Esophagus squamous epithelium (tissue), 5 donors: Measurements from ENCODE around the gene MED15. TPM values are rescaled to one million over a fixed set of nuclear protein-coding genes. Genes with fewer than 3 reads are reported as not detected.
"Not testable (repeated sequence)": the region's sequence is repeated elsewhere in the genome, so short reads cannot be mapped to it uniquely, and the experiment has no call there.

Source experiments
- DNase-seq: peaks from one replicate; lab custom pipeline; 2025; lab: John Stamatoyannopoulos, UW
- H3K27ac ChIP-seq, 4 donors: fragments of 200-600 bp; sonication (generic); one replicate each; pipeline ENCODE4 v1.5.1; 2016 to 2019; ENCODE audit warnings: mild to moderate bottlenecking in 1 of 4
- H3K27me3 ChIP-seq, 4 donors: fragments of 200-600 bp; sonication (generic); 1 replicate in 3 of 4; 2 replicates in 1 of 4; pipeline versions ENCODE4 v1.5.1 to v1.6.0; 2017 to 2021; ENCODE audit warnings: antibody characterized with exemption in 1 of 4
- H3K36me3 ChIP-seq, 3 donors: fragments of 200-600 bp; sonication (generic); one replicate each; pipeline ENCODE4 v1.5.1; 2016 to 2019
- H3K4me1 ChIP-seq, 3 donors: fragments of 200-600 bp; sonication (generic); one replicate each; pipeline ENCODE4 v1.5.1; 2017 to 2019
- H3K4me3 ChIP-seq, 4 donors: fragments of 200-600 bp; sonication (generic); 1 replicate in 3 of 4; 2 replicates in 1 of 4; pipeline ENCODE4 v1.5.1; 2016 to 2019; ENCODE audit warnings: mild to moderate bottlenecking in 2 of 4, moderate library complexity in 1 of 4
- H3K9me3 ChIP-seq, 3 donors: fragments of 200-600 bp; sonication (generic); one replicate each; pipeline ENCODE4 v1.5.1; 2016 to 2019
- CTCF ChIP-seq, 6 experiments: fragments of 450-650 bp in 4 of 6; fragments of 200-600 bp in 2 of 6; sonication (generic) in 2 of 6; IDR thresholded peaks; one replicate each; pipeline ENCODE4 v1.5.1; 2016 to 2019; ENCODE audit warnings: antibody characterized with exemption in 6 of 6, mild to moderate bottlenecking in 4 of 6, moderate library complexity in 4 of 6
- POLR2A ChIP-seq, 4 donors: fragments of 450-650 bp; IDR thresholded peaks; one replicate each; pipeline ENCODE4 v1.6.1; 2017; ENCODE audit warnings: antibody characterized with exemption in 4 of 4, mild to moderate bottlenecking in 4 of 4, moderate library complexity in 3 of 4
- WGBS, 2 donors: methylation state at CpG; one replicate each; pipeline ENCODE4 v1.1.5; 2018; 5-methylcytosine and 5-hydroxymethylcytosine counted together
- intact Hi-C: fragments of 100-400 bp; cut with DNase I; formaldehyde crosslinking; loops from one replicate; pipeline ENCODE4 v1.15.0; 2022
- total RNA-seq, 4 donors: library from RNA; depleted of rRNA; stranded (reverse); fragments of >200 nt; gene quantifications; one replicate each; pipeline ENCODE4 v1.1.0, GENCODE V29; 2016
- donor health status: DM: yes; HTN: yes; CAD: no.

MED15 gene
- total RNA-seq, 4 donors from 2014 or later, result 31.6 to 51.4 (median 46.1) TPM

GRCh38 chr22:20475115-20475436 is 32.3 kb upstream of the MED15 start:
- no peak for TF ChIP-seq CTCF (IDR thresholded peaks at IDR 0.05)
- no peak for TF ChIP-seq POLR2A (IDR thresholded peaks at IDR 0.05)
- no peak for DNase-seq
- Histone ChIP-seq H3K27me3 (no peaks in the 10 kb centered on the region), H3K27ac (no peak overlapping the region), H3K36me3 (peaks cover 0 to 16% (median 0%) of the 10 kb centered on the region in 3 donors), H3K9me3 (no peaks in the 10 kb centered on the region), H3K4me1 (peaks cover 0 to 12% (median 3%) of the 10 kb centered on the region in 3 donors), H3K4me3 (no peak overlapping the region)
- intact Hi-C loops, result no loop called here
- 84 to 92% methylated on average over 4 of the region's 4 CpGs for WGBS, 2 donors

- WGBS, 2 donors, result 70 to 82% methylated on average over 12 of the region's 12 CpGs
- H3K4me3 ChIP-seq, H3K27me3 ChIP-seq, H3K27ac ChIP-seq, intact Hi-C loops, DNase-seq, H3K9me3 ChIP-seq: not testable (repeated sequence)
- Histone ChIP-seq H3K4me1 (peaks cover 0 to 12% (median 3%) of the 10 kb centered on the region in 3 donors), H3K36me3 (peaks cover 0 to 11% (median 0%) of the 10 kb centered on the region in 3 donors)
These were observed 31.8 kb upstream of the MED15 start for GRCh38 chr22:20475569-20475968.

GRCh38 chr22:20478059-20478458 is 29.4 kb upstream of the MED15 start:
- intact Hi-C loops, H3K27me3 ChIP-seq: not testable (repeated sequence)
- 93 to 95% methylated on average over 3 to 6 of the region's 6 CpGs for WGBS, 2 donors

GRCh38 chr22:20479612-20480196 is 27.7 kb upstream of the MED15 start:
- TF ChIP-seq POLR2A (IDR thresholded peaks at IDR 0.05), result no peak
- no peak for TF ChIP-seq CTCF (IDR thresholded peaks at IDR 0.05)
- peaks cover 0 to 9% (median 0%) of the 10 kb centered on the region in 3 donors for H3K36me3 ChIP-seq
- H3K4me1 ChIP-seq, result peaks cover 0 to 12% (median 3%) of the 10 kb centered on the region in 3 donors
- H3K27ac ChIP-seq, result no peak overlapping the region
- intact Hi-C loops, result no loop called here
- DNase-seq, result no peak
- 96 to 100% methylated on average over 1 of the region's 1 CpG for WGBS, 2 donors
- no peak overlapping the region for H3K4me3 ChIP-seq
- no peaks in the 10 kb centered on the region for H3K27me3 ChIP-seq
- H3K9me3 ChIP-seq, result no peaks in the 10 kb centered on the region

More at GRCh38 chr22:20478059-20478458, 29.4 kb upstream of the MED15 start:
- H3K36me3 ChIP-seq, H3K9me3 ChIP-seq, DNase-seq, H3K27ac ChIP-seq, H3K4me3 ChIP-seq: not testable (repeated sequence)
- H3K4me1 ChIP-seq, result peaks cover 0 to 12% (median 3%) of the 10 kb centered on the region in 3 donors

- H3K27ac ChIP-seq, intact Hi-C loops, H3K4me3 ChIP-seq, DNase-seq, H3K9me3 ChIP-seq, H3K27me3 ChIP-seq, H3K4me1 ChIP-seq: not testable (repeated sequence)
- peaks cover 0 to 16% (median 0%) of the 10 kb centered on the region in 3 donors for H3K36me3 ChIP-seq
- 94 to 98% methylated on average over 6 to 7 of the region's 7 CpGs for WGBS, 2 donors
These were observed 24.3 kb upstream of the MED15 start for GRCh38 chr22:20483143-20483506.

- no peak overlapping the region for H3K27ac ChIP-seq
- intact Hi-C loops, result no loop called here
- DNase-seq, result no peak
- no peaks in the 10 kb centered on the region for H3K4me1 ChIP-seq
- 95 to 96% methylated on average over 5 to 6 of the region's 14 CpGs for WGBS, 2 donors
- H3K9me3 ChIP-seq, result no peaks in the 10 kb centered on the region
- no peaks in the 10 kb centered on the region for H3K27me3 ChIP-seq
- TF ChIP-seq POLR2A (IDR thresholded peaks at IDR 0.05) (no peak), CTCF (IDR thresholded peaks at IDR 0.05) (no peak)
- no peak overlapping the region for H3K4me3 ChIP-seq
- H3K36me3 ChIP-seq, result peaks cover 0 to 23% (median 0%) of the 10 kb centered on the region in 3 donors
These were observed 23.6 kb upstream of the MED15 start for GRCh38 chr22:20483771-20484170.
